ENCODE results near the gene LCN6. TPM values are rescaled to one million over a fixed set of nuclear protein-coding genes. Genes with fewer than 3 reads are reported as not detected.

Gene LCN6
- total RNA-seq, 8 experiments from 2014 or later, result 0.41 to 0.76 TPM; not detected in 6

DNA sequence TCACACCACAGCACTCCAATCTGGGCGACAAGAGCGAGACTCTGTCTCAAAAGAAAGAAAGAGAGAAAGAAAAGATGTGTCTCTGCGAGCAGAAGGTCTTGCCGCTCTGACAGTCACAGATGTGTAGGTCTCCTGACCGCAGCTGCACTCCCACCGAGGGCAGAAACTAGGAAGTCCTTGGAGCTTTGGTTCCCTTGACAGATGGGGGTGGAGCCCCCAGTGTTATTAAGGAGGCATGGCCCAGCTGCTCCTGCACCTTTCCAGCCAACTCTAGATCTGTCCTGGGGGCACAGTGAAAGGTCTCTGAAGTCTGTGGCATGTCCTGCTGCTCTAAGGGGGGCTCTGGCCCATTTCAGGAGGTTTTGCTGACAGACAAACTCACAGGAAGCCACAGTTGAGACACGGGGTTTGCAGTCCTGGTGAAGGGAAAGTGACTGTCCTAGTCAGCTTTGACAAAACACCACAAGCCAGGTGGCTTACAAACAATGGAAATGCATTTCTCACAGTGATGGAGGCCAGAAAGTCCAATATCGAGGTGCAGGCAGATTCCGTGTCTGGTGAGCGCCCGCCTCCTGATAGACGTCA lies 45.0 kb downstream of the LCN6 start:
- H3K4me1 ChIP-seq (replicated peaks in 1 of 2), result peaks cover 0 to 19% of the 10 kb centered on the region in 2 donors
- 10 to 69% methylated on average over 2 to 5 of the region's 12 CpGs; no CpG with 5 or more reads in 8 of the 10 experiments for WGBS, 10 experiments
- no peak overlapping the region for H3K4me3 ChIP-seq
- peak in 1 of 8 experiments; percentile 16 for ATAC-seq (replicated peaks in 6 of 8)
- in situ Hi-C loops (cut with MboI; ENCODE audit: low pct_unique_long_range_greater_than_20kb in 2 of 9, low sequenced_read_pairs in 9 of 9, unreplicated experiment in 9 of 9), result no loop called here
- no peak overlapping the region for H3K27ac ChIP-seq

- WGBS, 10 experiments, result 0 to 40% methylated on average over 1 to 2 of the region's 10 CpGs; no CpG with 5 or more reads in 8 of the 10 experiments
- Histone ChIP-seq H3K27ac (no peak overlapping the region), H3K4me3 (no peak overlapping the region), H3K4me1 (replicated peaks in 1 of 2) (peaks cover 9 to 29% of the 10 kb centered on the region in 2 donors)
- in situ Hi-C loops (cut with MboI; ENCODE audit: low pct_unique_long_range_greater_than_20kb in 2 of 9, low sequenced_read_pairs in 9 of 9, unreplicated experiment in 9 of 9), result no loop called here
- ATAC-seq (replicated peaks in 6 of 8), result peak in 2 of 8 experiments; percentile 8 to 17
Measured at GRCh38 chr9:136701668-136702053, 46.7 kb downstream of the LCN6 start.

DNA sequence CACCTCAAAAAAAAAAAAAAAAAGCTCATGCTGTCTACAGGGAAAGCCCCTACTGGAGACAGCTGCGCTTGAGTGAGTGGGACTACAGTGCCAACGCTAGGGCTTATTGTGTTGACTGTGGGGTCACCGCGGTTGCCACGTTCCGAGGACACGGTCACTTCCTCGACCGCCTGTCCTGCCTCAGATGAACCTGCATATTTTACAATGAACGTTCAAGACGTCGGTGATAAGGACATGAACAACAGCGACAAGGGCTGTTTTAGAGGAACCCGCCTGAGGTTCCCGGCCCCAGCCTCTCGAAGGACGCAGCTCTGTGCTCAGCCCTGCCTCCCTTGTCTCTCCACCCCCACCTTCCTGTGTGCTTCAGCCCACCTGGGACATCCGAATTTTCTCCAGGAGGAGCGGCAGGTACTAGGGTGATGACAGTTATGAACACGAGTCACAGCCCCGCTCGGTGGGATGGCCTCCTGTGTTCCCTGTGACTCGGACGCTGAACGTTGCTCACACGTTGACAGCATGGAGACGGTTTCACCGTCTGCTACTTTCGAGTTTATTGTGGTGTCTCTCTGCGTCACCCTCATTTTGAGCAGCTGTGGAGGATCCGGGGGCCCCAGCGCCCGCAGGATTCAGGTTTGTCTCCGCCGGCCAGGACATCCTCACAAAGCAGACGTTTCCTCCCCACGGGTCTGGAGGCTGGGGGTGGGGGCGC lies 47.2 kb downstream of the LCN6 start:
- in situ Hi-C loops (cut with MboI; ENCODE audit: low pct_unique_long_range_greater_than_20kb in 2 of 9, low sequenced_read_pairs in 9 of 9, unreplicated experiment in 9 of 9), result no loop called here
- ATAC-seq (replicated peaks in 6 of 8), result peak in 5 of 8 experiments; percentile 6 to 36 (median 9)
- Histone ChIP-seq H3K27ac (no peak overlapping the region), H3K4me1 (replicated peaks in 1 of 2) (peaks cover 13 to 34% of the 10 kb centered on the region in 2 donors), H3K4me3 (no peak overlapping the region)
- 30 to 80% (median 50%) methylated on average over 1 to 17 of the region's 38 CpGs; no CpG with 5 or more reads in 3 of the 10 experiments for WGBS, 10 experiments

- peaks cover 15 to 37% of the 10 kb centered on the region in 2 donors for H3K4me1 ChIP-seq (replicated peaks in 1 of 2)
- in situ Hi-C loops (cut with MboI; ENCODE audit: low pct_unique_long_range_greater_than_20kb in 2 of 9, low sequenced_read_pairs in 9 of 9, unreplicated experiment in 9 of 9), result no loop called here
- 17 to 93% (median 78%) methylated on average over 1 to 5 of the region's 13 CpGs; no CpG with 5 or more reads in 3 of the 10 experiments for WGBS, 10 experiments
- no peak for ATAC-seq (replicated peaks in 6 of 8)
- no peak overlapping the region for H3K27ac ChIP-seq
- H3K4me3 ChIP-seq, result no peak overlapping the region
Measured at GRCh38 chr9:136700304-136700703, 48.0 kb downstream of the LCN6 start.

DNA sequence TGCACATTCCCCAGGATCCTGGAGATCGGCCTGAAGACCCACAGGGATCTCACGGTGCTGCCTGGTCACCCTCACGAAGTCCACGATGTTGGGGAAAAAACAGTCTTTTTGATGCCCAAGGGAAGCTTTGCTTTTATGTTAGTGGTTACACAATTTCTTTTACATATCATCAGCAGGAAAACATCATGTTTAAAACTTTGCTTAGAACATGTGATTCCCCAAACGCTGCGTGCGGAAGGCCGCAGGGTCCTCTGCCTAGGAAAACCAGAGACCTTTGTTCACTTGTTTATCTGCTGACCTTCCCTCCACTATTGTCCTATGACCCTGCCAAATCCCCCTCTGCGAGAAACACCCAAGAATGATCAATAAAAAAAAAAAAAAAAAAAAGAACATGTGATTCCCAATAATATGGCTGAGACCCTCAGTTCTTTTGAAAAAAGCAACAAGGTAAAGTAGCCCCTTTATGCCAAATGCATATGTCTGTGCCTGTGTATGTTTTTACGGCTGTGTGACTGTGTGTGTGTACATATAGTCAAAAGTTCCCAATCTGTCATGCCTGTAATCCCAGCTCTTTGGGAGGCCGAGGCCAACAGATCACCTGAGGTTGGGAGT lies 49.6 kb downstream of the LCN6 start:
- no peak overlapping the region for H3K4me3 ChIP-seq
- WGBS, 10 experiments, result 20 to 88% (median 71%) methylated on average over 1 to 10 of the region's 11 CpGs; no CpG with 5 or more reads in 3 of the 10 experiments
- in situ Hi-C loops (cut with MboI; ENCODE audit: low pct_unique_long_range_greater_than_20kb in 2 of 9, low sequenced_read_pairs in 9 of 9, unreplicated experiment in 9 of 9), result no loop called here
- ATAC-seq (replicated peaks in 6 of 8), result no peak
- H3K4me1 ChIP-seq (replicated peaks in 1 of 2), result peaks cover 15 to 44% of the 10 kb centered on the region in 2 donors
- no peak overlapping the region for H3K27ac ChIP-seq

DNA sequence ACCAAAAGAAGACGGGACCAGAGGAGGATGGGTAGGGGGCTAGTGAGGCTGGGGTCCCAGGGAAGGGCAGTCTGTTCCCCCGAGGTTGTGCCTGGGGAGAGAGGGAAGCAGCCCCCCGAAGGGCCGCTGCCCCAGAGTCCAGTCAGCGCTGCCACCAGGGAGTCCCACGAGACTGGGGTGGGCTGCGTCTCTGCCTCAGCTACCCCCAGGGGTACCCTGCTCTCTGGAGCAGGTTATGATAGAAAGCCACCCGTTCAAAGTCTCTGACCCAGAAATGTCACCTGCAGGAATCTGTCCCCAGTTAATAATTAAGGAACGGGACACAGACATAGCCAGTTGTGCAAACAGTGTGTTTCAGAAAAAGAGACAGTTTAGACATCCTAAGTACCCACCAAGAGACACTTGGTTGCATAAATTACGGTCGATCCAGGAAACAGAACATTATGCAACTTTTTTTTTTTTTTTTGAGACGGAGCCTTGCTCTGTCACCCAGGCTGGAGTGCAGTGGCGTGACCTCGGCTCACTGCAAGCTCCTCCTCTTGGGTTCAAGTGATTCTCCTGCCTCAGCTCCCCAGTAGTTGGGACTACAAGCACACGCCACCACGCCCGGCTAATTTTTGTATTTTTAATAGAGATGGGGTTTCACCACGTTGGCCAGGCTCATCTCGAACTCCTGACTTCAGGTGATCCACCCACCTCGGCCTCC lies 50.4 kb downstream of the LCN6 start:
- WGBS, 10 experiments, result 18 to 89% (median 67%) methylated on average over 2 to 10 of the region's 20 CpGs; no CpG with 5 or more reads in 1 of the 10 experiments
- peaks cover 15 to 39% of the 10 kb centered on the region in 2 donors for H3K4me1 ChIP-seq (replicated peaks in 1 of 2)
- no peak for ATAC-seq (replicated peaks in 6 of 8)
- in situ Hi-C loops (cut with MboI; ENCODE audit: low pct_unique_long_range_greater_than_20kb in 2 of 9, low sequenced_read_pairs in 9 of 9, unreplicated experiment in 9 of 9), result no loop called here
- H3K27ac ChIP-seq, result peak overlapping the region in 1 of 2 donors; percentile 9
- no peak overlapping the region for H3K4me3 ChIP-seq

GRCh38 chr9:136697146-136697820 lies 51.0 kb downstream of the LCN6 start:
- Histone ChIP-seq H3K4me3 (no peak overlapping the region), H3K27ac (peak overlapping the region in 1 of 2 donors; percentile 9), H3K4me1 (replicated peaks in 1 of 2) (peaks cover 15 to 39% of the 10 kb centered on the region in 2 donors)
- peak in 5 of 8 experiments; percentile 2 to 51 (median 35) for ATAC-seq (replicated peaks in 6 of 8)
- in situ Hi-C loops (cut with MboI; ENCODE audit: low pct_unique_long_range_greater_than_20kb in 2 of 9, low sequenced_read_pairs in 9 of 9, unreplicated experiment in 9 of 9), result no loop called here
- 72 to 80% methylated on average over 2 to 3 of the region's 23 CpGs; no CpG with 5 or more reads in 8 of the 10 experiments for WGBS, 10 experiments

GRCh38 chr9:136696502-136696901 lies 51.8 kb downstream of the LCN6 start:
- in situ Hi-C loops (cut with MboI; ENCODE audit: low pct_unique_long_range_greater_than_20kb in 2 of 9, low sequenced_read_pairs in 9 of 9, unreplicated experiment in 9 of 9), result no loop called here
- Histone ChIP-seq H3K4me3 (no peak overlapping the region), H3K4me1 (replicated peaks in 1 of 2) (peaks cover 15 to 47% of the 10 kb centered on the region in 2 donors), H3K27ac (peak overlapping the region in 1 of 2 donors; percentile 53)
- WGBS, 10 experiments, result 80% methylated on average over 2 of the region's 9 CpGs; no CpG with 5 or more reads in 9 of the 10 experiments
- ATAC-seq (replicated peaks in 6 of 8), result peak in 4 of 8 experiments; percentile 9 to 40 (median 24)

DNA sequence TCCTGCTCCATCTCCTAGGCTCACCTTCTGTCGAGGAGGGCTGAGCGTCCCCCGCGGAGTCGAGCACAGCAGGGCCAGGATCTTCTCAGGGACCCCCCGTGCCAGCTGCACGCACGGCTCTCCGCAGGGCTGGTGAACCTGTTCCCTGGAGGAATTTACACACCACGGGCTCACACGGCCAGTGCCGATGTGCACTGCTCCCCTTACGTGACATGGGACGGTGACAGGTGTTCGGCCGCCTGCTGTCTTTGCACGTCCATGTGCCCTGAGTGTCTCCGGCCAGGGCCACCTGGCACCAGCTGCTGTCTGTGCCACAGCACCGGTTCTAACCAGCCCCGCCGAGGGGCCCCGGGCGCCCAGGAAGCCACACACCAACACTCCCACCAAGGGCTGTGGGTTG lies 52.4 kb downstream of the LCN6 start:
- peak in 2 of 8 experiments; percentile 0 for ATAC-seq (replicated peaks in 6 of 8)
- Histone ChIP-seq H3K4me3 (no peak overlapping the region), H3K27ac (no peak overlapping the region), H3K4me1 (replicated peaks in 1 of 2) (peaks cover 15 to 49% of the 10 kb centered on the region in 2 donors)
- in situ Hi-C loops (cut with MboI; ENCODE audit: low pct_unique_long_range_greater_than_20kb in 2 of 9, low sequenced_read_pairs in 9 of 9, unreplicated experiment in 9 of 9), result no loop called here
- 87% methylated on average over 3 of the region's 23 CpGs; no CpG with 5 or more reads in 9 of the 10 experiments for WGBS, 10 experiments

DNA sequence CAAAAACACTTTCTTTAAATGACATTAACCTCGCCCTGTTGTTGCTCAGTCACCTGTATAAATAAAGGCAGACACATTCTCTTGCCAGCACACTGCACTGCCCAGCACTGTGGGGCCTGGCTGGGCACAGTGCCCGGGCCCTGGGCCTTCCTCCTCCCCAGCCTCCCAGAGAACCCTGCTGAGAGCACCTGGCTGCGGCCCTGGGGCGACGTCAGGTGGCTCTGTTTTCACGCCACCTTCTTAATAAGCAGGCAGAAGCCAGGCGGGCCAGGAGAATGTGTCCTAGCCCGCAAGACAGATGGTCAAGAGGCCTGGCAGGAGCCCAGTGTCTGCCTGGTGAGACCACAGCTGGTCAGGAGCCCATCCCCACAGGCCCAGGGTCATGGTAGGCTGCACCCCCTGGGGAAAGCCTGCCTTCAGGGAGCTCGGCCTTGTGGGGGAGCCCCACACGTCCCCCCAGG lies 52.9 kb downstream of the LCN6 start:
- H3K27ac ChIP-seq, result no peak overlapping the region
- no peak overlapping the region for H3K4me3 ChIP-seq
- 33 to 100% (median 88%) methylated on average over 1 to 8 of the region's 10 CpGs; no CpG with 5 or more reads in 5 of the 10 experiments for WGBS, 10 experiments
- in situ Hi-C loops (cut with MboI; ENCODE audit: low pct_unique_long_range_greater_than_20kb in 2 of 9, low sequenced_read_pairs in 9 of 9, unreplicated experiment in 9 of 9), result no loop called here
- H3K4me1 ChIP-seq (replicated peaks in 1 of 2), result peaks cover 15 to 47% of the 10 kb centered on the region in 2 donors
- ATAC-seq (replicated peaks in 6 of 8), result peak in 1 of 8 experiments; percentile 21

- 50 to 100% (median 85%) methylated on average over 1 to 4 of the region's 11 CpGs; no CpG with 5 or more reads in 5 of the 10 experiments for WGBS, 10 experiments
- Histone ChIP-seq H3K4me3 (no peak overlapping the region), H3K27ac (no peak overlapping the region), H3K4me1 (replicated peaks in 1 of 2) (peaks cover 15 to 47% of the 10 kb centered on the region in 2 donors)
- no peak for ATAC-seq (replicated peaks in 6 of 8)
- in situ Hi-C loops (cut with MboI; ENCODE audit: low pct_unique_long_range_greater_than_20kb in 2 of 9, low sequenced_read_pairs in 9 of 9, unreplicated experiment in 9 of 9), result no loop called here
Measured at GRCh38 chr9:136694872-136695247, 53.5 kb downstream of the LCN6 start.

DNA sequence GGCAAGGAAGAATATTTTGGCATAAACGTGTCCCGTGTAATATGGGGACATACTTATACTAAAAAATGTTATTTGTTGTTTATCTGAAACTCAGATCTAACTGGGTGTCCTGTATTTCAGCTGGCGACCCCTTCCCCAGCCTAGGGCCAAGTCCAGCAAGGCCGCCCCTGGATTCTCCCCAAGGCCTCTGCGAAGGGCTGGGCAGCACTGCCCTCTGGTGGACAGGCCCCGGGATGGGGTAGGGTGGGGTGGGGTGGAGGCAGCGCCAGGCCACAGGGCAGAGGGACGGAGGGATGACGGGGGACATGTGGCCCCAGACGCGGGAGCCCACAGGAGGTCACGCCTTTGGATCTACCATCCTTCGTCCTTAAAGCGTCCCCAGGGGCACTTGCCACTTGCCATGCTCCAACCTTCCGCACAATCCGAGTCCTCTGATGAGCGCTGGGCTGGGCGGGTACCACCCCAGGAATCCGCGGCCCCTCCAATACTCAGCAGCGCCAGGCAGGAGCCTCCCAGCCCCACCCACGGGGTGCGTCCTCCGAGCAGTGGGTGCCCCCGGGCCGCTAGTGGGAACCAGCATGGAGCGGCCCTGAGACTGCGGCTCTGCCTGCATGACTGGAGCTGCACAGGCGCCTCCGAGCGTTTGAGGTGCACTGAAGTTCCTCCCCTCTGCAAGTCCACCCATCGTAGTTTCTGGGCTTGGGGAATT lies 54.0 kb downstream of the LCN6 start:
- no peak overlapping the region for H3K4me3 ChIP-seq
- peak; percentile 46 to 92 (median 56) for ATAC-seq (replicated peaks in 6 of 8)
- no peak overlapping the region for H3K27ac ChIP-seq
- in situ Hi-C loops (cut with MboI; ENCODE audit: low pct_unique_long_range_greater_than_20kb in 2 of 9, low sequenced_read_pairs in 9 of 9, unreplicated experiment in 9 of 9), result no loop called here
- WGBS, 10 experiments, result 18 to 40% (median 30%) methylated on average over 1 to 8 of the region's 32 CpGs; no CpG with 5 or more reads in 6 of the 10 experiments
- H3K4me1 ChIP-seq (replicated peaks in 1 of 2), result peaks cover 15 to 47% of the 10 kb centered on the region in 2 donors

Data from motor neuron (in vitro differentiated cells).